Activated T-helper 17 cell treated with anti-CD3 and anti-CD28 coated beads, Interleukin-2, amount 50 U/mL, for 72 hours (primary cell): ENCODE results near the gene CHAMP1. TPM values are rescaled to one million over a fixed set of nuclear protein-coding genes. Genes with fewer than 3 reads are reported as not detected.
"Not testable (repeated sequence)": the region's sequence is repeated elsewhere in the genome, so short reads cannot be mapped to it uniquely, and the experiment has no call there.

ENCODE experiments used
- ATAC-seq: fragments of 150-1000 bp; cut with Tn5 transposase; replicated peaks from 2 replicates; pipeline ENCODE4 v1.10.0; 2021; ENCODE audit warnings: mild to moderate bottlenecking, moderate library complexity
- H3K27ac Mint-ChIP-seq: one replicate; pipeline ENCODE4 v1.8.0; 2022; ENCODE audit warnings: mixed read lengths
- H3K27me3 Mint-ChIP-seq: one replicate; pipeline ENCODE4 v1.8.0; 2022; ENCODE audit warnings: mixed read lengths
- H3K36me3 Mint-ChIP-seq: one replicate; pipeline ENCODE4 v1.8.0; 2022; ENCODE audit warnings: low read depth, mild to moderate bottlenecking, mixed read lengths
- H3K4me1 Mint-ChIP-seq: one replicate; pipeline ENCODE4 v1.8.0; 2022; ENCODE audit warnings: mixed read lengths
- H3K4me3 Mint-ChIP-seq: one replicate; pipeline ENCODE4 v1.8.0; 2022; ENCODE audit warnings: mild to moderate bottlenecking, mixed read lengths
- H3K9me3 Mint-ChIP-seq: one replicate; pipeline ENCODE4 v1.8.0; 2022; ENCODE audit warnings: mixed read lengths
- total RNA-seq, 2 donors: library from RNA; stranded (reverse); gene quantifications; one replicate each; pipeline ENCODE4 v1.2.3, GENCODE V29; 2022

CHAMP1 gene
- total RNA-seq, 2 donors from 2014 or later: 26.6 to 34.6 TPM

GRCh38 chr13:114334305-114335053, 20.2 kb downstream of the CHAMP1 start:
- ATAC-seq: no peak
- H3K36me3 Mint-ChIP-seq: peaks cover 1% of the 10 kb centered on the region
- peak overlapping the region; percentile 55 for H3K4me3 Mint-ChIP-seq
- no peaks in the 10 kb centered on the region for H3K4me1 Mint-ChIP-seq
- H3K27me3 Mint-ChIP-seq: no peaks in the 10 kb centered on the region
- H3K9me3 Mint-ChIP-seq: no peaks in the 10 kb centered on the region
- peak overlapping the region; percentile 23 for H3K27ac Mint-ChIP-seq

GRCh38 chr13:114336457-114336856, 22.2 kb downstream of the CHAMP1 start:
- H3K9me3 Mint-ChIP-seq, ATAC-seq, H3K27me3 Mint-ChIP-seq, H3K27ac Mint-ChIP-seq, H3K36me3 Mint-ChIP-seq, H3K4me1 Mint-ChIP-seq, H3K4me3 Mint-ChIP-seq: not testable (repeated sequence)

- Mint-ChIP-seq H3K4me1 (no peaks in the 10 kb centered on the region), H3K9me3 (no peaks in the 10 kb centered on the region), H3K27ac (no peak overlapping the region), H3K36me3 (no peaks in the 10 kb centered on the region), H3K4me3 (no peak overlapping the region), H3K27me3 (no peaks in the 10 kb centered on the region)
- no peak for ATAC-seq
Measured at GRCh38 chr13:114338959-114339358, 24.7 kb downstream of the CHAMP1 start.

DNA sequence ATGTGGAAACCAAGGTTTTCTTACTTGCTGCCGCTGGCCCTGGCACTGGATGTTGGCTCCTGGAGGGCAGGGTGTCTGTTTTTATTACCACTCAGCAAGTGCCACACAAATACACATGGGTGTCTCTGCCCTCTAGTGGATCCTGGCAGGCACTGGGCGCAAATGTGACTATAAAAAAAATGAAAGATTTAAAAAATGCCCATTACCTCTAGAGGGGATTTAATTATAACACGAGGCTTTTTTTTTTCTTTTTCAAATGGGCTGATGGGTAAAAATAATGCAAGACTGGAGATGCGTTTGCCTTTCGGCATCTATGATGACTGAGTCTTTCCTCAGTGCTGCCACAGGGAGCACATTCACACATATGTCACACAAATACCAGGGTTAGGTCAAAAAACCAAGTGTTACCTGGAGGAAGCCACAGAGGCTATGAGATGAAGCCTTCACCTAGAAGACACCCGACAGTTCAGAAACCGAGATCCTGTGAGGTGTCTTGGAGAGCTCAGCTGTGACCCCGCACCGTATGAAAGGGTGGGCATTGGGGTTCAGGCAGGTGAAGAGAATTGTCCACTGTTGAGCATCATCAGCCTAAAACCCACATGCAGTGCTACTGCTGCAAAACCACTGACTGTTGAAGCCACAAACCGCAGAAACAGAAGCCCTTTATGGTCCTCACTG, 25.7 kb downstream of the CHAMP1 start:
- Mint-ChIP-seq H3K27ac (peak overlapping the region; percentile 10), H3K27me3 (no peaks in the 10 kb centered on the region), H3K9me3 (no peaks in the 10 kb centered on the region), H3K36me3 (no peaks in the 10 kb centered on the region), H3K4me3 (peak overlapping the region; percentile 12), H3K4me1 (no peaks in the 10 kb centered on the region)
- ATAC-seq: peak; percentile 91

- Mint-ChIP-seq H3K4me3 (no peak overlapping the region), H3K36me3 (no peaks in the 10 kb centered on the region), H3K4me1 (no peaks in the 10 kb centered on the region), H3K9me3 (no peaks in the 10 kb centered on the region), H3K27ac (no peak overlapping the region), H3K27me3 (no peaks in the 10 kb centered on the region)
- ATAC-seq: no peak
Measured at GRCh38 chr13:114341003-114341777, 26.9 kb downstream of the CHAMP1 start.

DNA sequence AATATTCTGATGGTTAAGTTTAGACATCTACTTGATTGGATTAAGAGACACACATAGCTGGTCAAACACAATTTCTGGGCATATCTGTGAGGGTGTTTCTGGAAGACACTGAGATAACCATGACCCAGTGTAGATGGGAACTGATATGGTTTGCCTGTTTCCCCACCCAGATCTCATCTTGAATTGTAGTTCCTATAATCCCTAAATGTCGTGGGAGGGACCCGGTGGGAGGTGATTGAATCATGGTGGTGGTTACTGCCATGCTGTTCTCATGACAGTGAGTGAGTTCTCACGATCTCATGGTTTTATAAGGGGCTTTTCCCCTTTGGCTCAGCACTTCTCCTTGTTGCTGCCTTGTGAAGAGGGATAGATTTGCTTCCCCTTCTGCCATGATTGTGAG, 33.0 kb downstream of the CHAMP1 start:
- not testable (repeated sequence) for H3K36me3 Mint-ChIP-seq

DNA sequence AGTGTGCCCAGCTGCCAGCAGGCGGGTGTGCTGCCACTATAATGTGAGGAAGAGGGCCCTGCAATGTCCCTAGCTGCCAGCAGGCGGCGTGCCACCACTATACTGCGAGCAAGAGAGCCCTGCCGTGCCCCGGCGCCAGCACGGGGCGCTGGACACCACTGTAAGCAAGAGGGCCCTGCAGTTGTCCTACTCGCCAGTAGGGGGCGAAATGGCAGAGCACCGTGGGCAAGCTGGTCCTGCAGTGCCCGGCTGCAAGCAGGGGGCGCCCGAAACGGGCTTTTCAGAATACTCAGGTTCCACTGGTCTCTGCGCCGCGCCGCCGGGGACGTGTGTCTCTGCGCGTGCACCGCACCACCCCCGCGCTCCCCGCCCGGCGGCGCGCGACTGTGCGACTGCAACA, 38.5 kb downstream of the CHAMP1 start:
- H3K9me3 Mint-ChIP-seq, ATAC-seq, H3K4me1 Mint-ChIP-seq, H3K36me3 Mint-ChIP-seq, H3K27ac Mint-ChIP-seq, H3K4me3 Mint-ChIP-seq: not testable (repeated sequence)
- peaks cover 22% of the 10 kb centered on the region for H3K27me3 Mint-ChIP-seq

More for the DNA sequence above, 33.0 kb downstream of the CHAMP1 start:
- not testable (repeated sequence) for H3K27ac Mint-ChIP-seq, H3K4me3 Mint-ChIP-seq, H3K4me1 Mint-ChIP-seq, ATAC-seq, H3K9me3 Mint-ChIP-seq
- H3K27me3 Mint-ChIP-seq: peaks cover 22% of the 10 kb centered on the region

DNA sequence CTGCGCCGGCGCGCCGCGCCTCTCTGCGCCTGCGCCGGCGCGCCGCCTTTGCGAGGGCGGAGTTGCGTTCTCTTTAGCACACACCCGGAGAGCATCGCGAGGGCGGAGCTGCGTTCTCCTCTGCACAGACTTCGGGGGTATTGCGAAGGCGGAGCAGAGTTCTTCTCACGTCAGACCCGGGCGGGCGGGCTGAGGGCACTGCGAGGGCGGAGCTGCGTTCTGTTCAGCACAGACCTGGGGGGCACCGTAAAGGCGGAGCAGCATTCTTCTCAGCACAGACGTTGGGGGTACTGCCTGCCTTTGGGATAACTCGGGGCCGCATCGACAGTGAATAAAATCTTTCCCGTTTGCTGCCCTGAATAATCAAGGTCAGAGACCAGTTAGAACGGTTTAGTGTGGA, 39.1 kb downstream of the CHAMP1 start:
- H3K9me3 Mint-ChIP-seq, H3K36me3 Mint-ChIP-seq, ATAC-seq, H3K27ac Mint-ChIP-seq, H3K4me3 Mint-ChIP-seq, H3K4me1 Mint-ChIP-seq: not testable (repeated sequence)
- H3K27me3 Mint-ChIP-seq: peaks cover 16% of the 10 kb centered on the region

Other genes starting within 250 kb of the CHAMP1 start
- 10 to 100 TPM; 18.4 to 62.5 TPM for gene RASA3, start 181.9 kb upstream of the CHAMP1 start, total RNA-seq
- gene CFAP97D2, start 135.2 kb upstream of the CHAMP1 start, total RNA-seq: not detected
- 100 to 1,000 TPM in 1 of 2 donors, 10 to 100 TPM in 1; 61.9 to 100 TPM for gene CDC16, start 79.6 kb upstream of the CHAMP1 start, total RNA-seq
- gene UPF3A, start 32.9 kb upstream of the CHAMP1 start, total RNA-seq: 10 to 100 TPM; 45.7 to 60.4 TPM